Right lobe of liver (tissue), 6 donors: ENCODE results near the gene FADS2. TPM values are rescaled to one million over a fixed set of nuclear protein-coding genes. Genes with fewer than 3 reads are reported as not detected.

ENCODE experiments used
- ATAC-seq, 4 donors: fragments of 200-7000 bp; cut with Tn5 transposase; one replicate each; pipeline ENCODE4 v1.9.1; 2020; ENCODE audit warnings: mild to moderate bottlenecking in 4 of 4, moderate library complexity in 4 of 4
- DNase-seq, 3 donors: peaks; one replicate each; pipeline ENCODE4 v3.0.0-alpha.2; 2020
- H3K27ac ChIP-seq, 3 donors: fragments of 200-600 bp; one replicate each; pipeline ENCODE4 v1.8.0; 2022
- H3K27me3 ChIP-seq, 2 donors: fragments of 200-600 bp; one replicate each; pipeline ENCODE4 v1.8.0; 2022
- H3K36me3 ChIP-seq, 4 donors: fragments of 200-600 bp; sonication (generic) in 1 of 4; one replicate each; pipeline versions ENCODE4 v1.5.1 to v1.8.0; 2017 to 2022; ENCODE audit warnings: control low read depth in 1 of 4
- H3K4me1 ChIP-seq, 4 donors: fragments of 200-600 bp; sonication (generic) in 1 of 4; one replicate each; pipeline versions ENCODE4 v1.5.1 to v1.8.0; 2017 to 2022; ENCODE audit warnings: control low read depth in 1 of 4
- H3K4me3 ChIP-seq, 3 donors: fragments of 200-600 bp; one replicate each; pipeline ENCODE4 v1.8.0; 2022
- H3K9me3 ChIP-seq, 4 donors: fragments of 200-600 bp; sonication (generic) in 1 of 4; one replicate each; pipeline versions ENCODE4 v1.5.1 to v1.8.0; 2017 to 2022; ENCODE audit warnings: control low read depth in 1 of 4
- CTCF ChIP-seq, 4 donors: fragments of 200-600 bp in 3 of 4; fragments of 450-650 bp in 1 of 4; IDR thresholded peaks; one replicate each; pipeline versions ENCODE4 v1.5.1 to v1.8.0; 2016 to 2022; ENCODE audit warnings: antibody characterized with exemption in 4 of 4, mild to moderate bottlenecking in 2 of 4
- POLR2A ChIP-seq: fragments of 450-650 bp; IDR thresholded peaks from one replicate; pipeline ENCODE4 v1.6.1; 2017; ENCODE audit warnings: antibody characterized with exemption, mild to moderate bottlenecking
- WGBS: methylation state at CpG from one replicate; pipeline ENCODE4 v1.1.6; 2018; ENCODE audit warnings: low coverage, low lambda C conversion rate; ENCODE audit not compliant: insufficient coverage; ENCODE audit errors: missing lambda C conversion rate; 5-methylcytosine and 5-hydroxymethylcytosine counted together
- intact Hi-C, 2 donors: fragments of 100-400 bp; cut with DNase I; formaldehyde crosslinking; loops; one replicate each; pipeline versions ENCODE4 v1.11.2 to v1.14.1; 2022
- total RNA-seq, 6 experiments: library from RNA; depleted of rRNA in 2 of 6; stranded (reverse); fragments of >200 nt in 2 of 6; fragmentation: NEBNext Ultra II Directional in 3 of 6; extraction: Animal tissue kit (Norgen Biotek cat#: 25700) in 3 of 6; gene quantifications; one replicate each; pipeline versions ENCODE4 v1.1.0 to v1.2.4, GENCODE V29; 2016 to 2023
- donor health status: DM: no; HTN: yes; CAD: no.
- donor health status: DM: no; HTN: no; CAD: no.
- donor health status: DM: no; HTN: no; CAD: no.
- donor health status: DM: no; HTN: yes; CAD: no.
- donor health status: DM: no; HTN: yes; CAD: no.

Gene FADS2
- total RNA-seq, 6 experiments from 2014 or later: 4.2 to 166 (median 110) TPM

GRCh38 chr11:61911701-61912529 is 83.8 kb downstream of the FADS2 start:
- DNase-seq: peak in 2 of 3 donors; percentile 26 to 54

GRCh38 chr11:61912530-61912898 is 84.4 kb downstream of the FADS2 start:
- 60% methylated on average over 6 of the region's 6 CpGs for WGBS
- Histone ChIP-seq H3K4me3 (no peak overlapping the region), H3K27ac (peak overlapping the region in 1 of 3 donors; percentile 29), H3K9me3 (no peaks in the 10 kb centered on the region), H3K4me1 (peaks cover 0 to 5% (median 0%) of the 10 kb centered on the region in 4 donors), H3K27me3 (no peaks in the 10 kb centered on the region), H3K36me3 (no peaks in the 10 kb centered on the region)
- intact Hi-C loops: no loop called here
- DNase-seq (peak in 2 of 3 donors; percentile 32 to 66), ATAC-seq (peak; percentile 2 to 27 (median 22))
- TF ChIP-seq CTCF (IDR thresholded peaks at IDR 0.05) (no peak), POLR2A (no peak)

More at GRCh38 chr11:61911701-61912529, 83.8 kb downstream of the FADS2 start:
- Histone ChIP-seq H3K27me3 (no peaks in the 10 kb centered on the region), H3K27ac (peak overlapping the region in 1 of 3 donors; percentile 29), H3K4me3 (no peak overlapping the region), H3K9me3 (no peaks in the 10 kb centered on the region), H3K36me3 (no peaks in the 10 kb centered on the region), H3K4me1 (peaks cover 0 to 5% (median 0%) of the 10 kb centered on the region in 4 donors)
- no peak for TF ChIP-seq POLR2A
- no peak for TF ChIP-seq CTCF (IDR thresholded peaks at IDR 0.05)
- intact Hi-C loops: no loop called here
- ATAC-seq: peak in 2 of 4 donors; percentile 5 to 17
- WGBS: no CpG with 5 or more reads among the region's 17 CpGs

- Histone ChIP-seq H3K36me3 (no peaks in the 10 kb centered on the region), H3K27me3 (no peaks in the 10 kb centered on the region), H3K4me3 (no peak overlapping the region), H3K27ac (no peak overlapping the region), H3K4me1 (peaks cover 0 to 5% (median 0%) of the 10 kb centered on the region in 4 donors), H3K9me3 (no peaks in the 10 kb centered on the region)
- DNase-seq: peak; percentile 17 to 47 (median 42)
- intact Hi-C loops: no loop called here
- 64% methylated on average over 13 of the region's 18 CpGs for WGBS
- no peak for TF ChIP-seq POLR2A
- ATAC-seq: no peak
These were observed 85.0 kb downstream of the FADS2 start for GRCh38 chr11:61912991-61913698.

- ATAC-seq (no peak), DNase-seq (peak in 1 of 3 donors; percentile 24)
- Histone ChIP-seq H3K36me3 (no peaks in the 10 kb centered on the region), H3K27me3 (no peaks in the 10 kb centered on the region), H3K4me3 (no peak overlapping the region), H3K27ac (no peak overlapping the region), H3K4me1 (peaks cover 0 to 5% (median 0%) of the 10 kb centered on the region in 4 donors), H3K9me3 (no peaks in the 10 kb centered on the region)
- 66% methylated on average over 6 of the region's 8 CpGs for WGBS
- intact Hi-C loops: no loop called here
- TF ChIP-seq CTCF (IDR thresholded peaks at IDR 0.05) (no peak), POLR2A (no peak)
These were observed 85.7 kb downstream of the FADS2 start for GRCh38 chr11:61913699-61914395.
